NCI-H226 (cell line): Measurements from ENCODE around the gene MPIG6B.

ENCODE experiments used
- DNase-seq: peaks from one replicate; pipeline ENCODE4 v3.0.0-alpha.2; 2015

Gene MPIG6B

GRCh38 chr6:31769684-31770371, 46.7 kb downstream of the MPIG6B start:
- peak; percentile 39 for DNase-seq

DNA sequence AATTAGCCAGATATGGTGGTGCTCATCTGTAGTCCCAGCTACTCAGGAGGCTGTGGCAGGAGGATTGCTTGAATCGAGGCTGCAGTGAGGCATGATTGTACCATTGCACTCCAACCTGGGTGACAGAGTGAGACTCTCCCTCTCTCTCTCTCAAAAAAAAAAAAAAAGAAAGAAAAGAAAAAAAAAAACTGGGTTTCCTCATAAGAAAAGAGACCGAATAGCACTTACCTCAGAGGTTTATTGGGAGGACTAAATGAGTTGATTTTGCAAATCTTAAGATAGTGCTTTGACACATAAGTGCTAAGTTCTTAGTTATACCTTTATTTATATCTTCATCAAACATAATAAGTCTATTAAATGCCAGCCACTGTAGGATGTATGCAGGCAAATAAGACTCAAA, 47.7 kb downstream of the MPIG6B start:
- no peak for DNase-seq

GRCh38 chr6:31771992-31772358, 48.8 kb downstream of the MPIG6B start:
- DNase-seq, result no peak

GRCh38 chr6:31775184-31775583, 52.0 kb downstream of the MPIG6B start:
- no peak for DNase-seq

DNA sequence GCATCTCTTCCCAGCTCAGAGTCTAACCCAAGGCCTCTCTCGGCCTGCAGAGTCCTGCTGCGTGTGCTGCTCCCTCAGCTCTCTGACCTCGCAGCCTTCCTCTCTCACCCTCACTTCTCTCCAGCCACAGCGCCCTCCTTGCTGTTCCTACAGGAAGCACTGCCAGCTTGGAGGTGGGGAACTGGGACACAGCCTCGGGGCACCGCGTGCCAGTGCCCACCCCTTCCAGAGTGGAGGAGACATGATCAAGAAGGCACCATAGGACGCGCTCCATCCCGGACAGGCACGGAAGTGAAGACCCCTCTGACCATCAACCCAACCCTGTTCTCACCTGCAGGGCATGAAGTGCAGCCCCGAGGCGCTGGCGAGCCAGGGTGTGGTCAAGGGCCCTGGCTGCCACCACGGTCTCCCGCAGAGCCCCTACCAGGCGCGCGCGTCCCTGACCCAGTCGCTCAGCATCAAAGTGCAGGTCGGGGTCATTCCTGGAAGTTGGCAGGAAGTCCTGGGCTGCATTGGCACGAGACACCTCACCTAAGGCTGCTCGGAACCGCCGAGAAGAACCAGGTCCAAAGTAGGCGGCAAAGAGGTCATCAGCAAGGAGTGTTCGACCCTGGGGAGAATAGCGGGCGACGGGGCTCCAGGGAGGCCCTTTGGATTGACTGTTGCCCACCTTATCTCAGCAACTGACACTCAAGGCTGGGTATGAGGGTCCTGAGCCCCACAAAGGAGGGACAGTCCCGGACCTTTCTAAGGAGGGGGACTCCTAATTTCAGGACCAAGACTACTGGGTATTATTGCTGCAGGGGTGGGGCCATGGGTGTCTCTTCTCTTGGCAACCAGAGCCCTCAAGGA, 52.7 kb downstream of the MPIG6B start:
- no peak for DNase-seq
